C4-2B (cell line): ENCODE measurements around the gene AMFR.

ENCODE experiments used
- H3K27ac ChIP-seq: fragments of 450-650 bp; 2 replicates; pipeline ENCODE4 v1.5.1; 2017
- ZFX ChIP-seq: fragments of 450-650 bp; IDR thresholded peaks from 2 replicates; pipeline ENCODE4 v1.6.1; 2017
- TF ChIP-seq, protein P1 (sequence below): fragments of 450-650 bp; conservative IDR thresholded peaks from 2 replicates; pipeline ENCODE4 v1.5.1; 2017; ENCODE audit warnings: mild to moderate bottlenecking

The AMFR gene

DNA sequence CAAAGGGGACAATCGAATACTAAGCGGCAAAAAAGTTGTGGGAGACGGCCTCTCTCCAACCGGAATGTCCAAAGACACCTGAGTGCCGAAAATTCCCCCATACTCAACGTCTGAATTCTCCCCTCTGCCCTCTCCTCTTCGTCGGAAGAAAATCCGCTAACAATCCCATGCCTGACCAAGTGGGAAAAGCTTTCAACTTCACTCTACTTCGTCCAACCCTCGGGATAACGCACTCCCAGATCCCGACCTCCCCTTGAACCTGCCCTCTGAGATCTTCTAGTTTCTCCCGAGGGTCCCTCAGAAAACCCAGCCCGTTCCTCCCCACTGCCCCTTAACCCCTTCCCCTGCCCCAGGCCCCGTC lies 961 bp downstream of the AMFR start:
- peak overlapping the region; percentile 85 for H3K27ac ChIP-seq

DNA sequence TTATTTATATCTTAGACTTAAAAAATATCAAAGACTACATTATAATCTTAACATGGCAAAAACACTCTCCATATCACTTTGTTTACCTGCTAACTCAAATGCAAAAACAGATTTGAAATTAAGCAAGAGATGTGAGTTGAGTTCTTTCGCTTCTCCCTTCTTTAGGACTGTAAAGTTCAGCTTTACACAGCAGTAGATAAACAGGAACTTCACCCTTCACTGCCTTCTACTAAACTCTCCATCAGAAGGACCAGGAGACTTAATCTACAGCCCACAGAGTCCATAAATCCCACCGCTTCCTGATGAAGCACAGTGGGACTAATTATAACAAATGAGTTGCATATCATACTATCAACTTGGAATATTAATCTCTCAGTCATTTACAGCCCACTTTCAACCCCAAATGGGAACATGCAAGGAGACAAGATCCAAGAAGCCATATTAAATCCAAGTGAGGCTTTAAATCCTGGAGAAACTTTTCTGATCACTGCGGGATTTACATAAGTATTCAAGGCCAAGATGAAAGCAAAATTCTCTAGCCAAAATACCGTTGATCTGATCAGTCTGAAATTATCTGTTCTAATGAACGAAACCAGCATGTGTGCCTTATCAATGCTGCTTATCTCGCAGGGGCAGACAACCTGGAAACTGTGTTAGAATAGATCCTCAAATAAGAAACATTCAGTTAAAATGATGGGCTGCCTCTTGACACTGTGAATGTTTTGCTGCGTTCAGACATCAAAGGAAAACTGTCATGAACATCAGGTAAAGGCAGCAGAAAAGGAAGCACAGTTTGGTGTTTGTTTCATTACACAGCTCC lies 1.6 kb downstream of the AMFR start:
- TF ChIP-seq, protein P1, sequence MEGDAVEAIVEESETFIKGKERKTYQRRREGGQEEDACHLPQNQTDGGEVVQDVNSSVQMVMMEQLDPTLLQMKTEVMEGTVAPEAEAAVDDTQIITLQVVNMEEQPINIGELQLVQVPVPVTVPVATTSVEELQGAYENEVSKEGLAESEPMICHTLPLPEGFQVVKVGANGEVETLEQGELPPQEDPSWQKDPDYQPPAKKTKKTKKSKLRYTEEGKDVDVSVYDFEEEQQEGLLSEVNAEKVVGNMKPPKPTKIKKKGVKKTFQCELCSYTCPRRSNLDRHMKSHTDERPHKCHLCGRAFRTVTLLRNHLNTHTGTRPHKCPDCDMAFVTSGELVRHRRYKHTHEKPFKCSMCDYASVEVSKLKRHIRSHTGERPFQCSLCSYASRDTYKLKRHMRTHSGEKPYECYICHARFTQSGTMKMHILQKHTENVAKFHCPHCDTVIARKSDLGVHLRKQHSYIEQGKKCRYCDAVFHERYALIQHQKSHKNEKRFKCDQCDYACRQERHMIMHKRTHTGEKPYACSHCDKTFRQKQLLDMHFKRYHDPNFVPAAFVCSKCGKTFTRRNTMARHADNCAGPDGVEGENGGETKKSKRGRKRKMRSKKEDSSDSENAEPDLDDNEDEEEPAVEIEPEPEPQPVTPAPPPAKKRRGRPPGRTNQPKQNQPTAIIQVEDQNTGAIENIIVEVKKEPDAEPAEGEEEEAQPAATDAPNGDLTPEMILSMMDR = no peak
- no peak for TF ChIP-seq ZFX
- peak overlapping the region; percentile 85; the same call in 1 of the 2 replicates for H3K27ac ChIP-seq

More for the DNA sequence above, 961 bp downstream of the AMFR start:
- TF ChIP-seq, protein P1 = no peak
- TF ChIP-seq ZFX = no peak

DNA sequence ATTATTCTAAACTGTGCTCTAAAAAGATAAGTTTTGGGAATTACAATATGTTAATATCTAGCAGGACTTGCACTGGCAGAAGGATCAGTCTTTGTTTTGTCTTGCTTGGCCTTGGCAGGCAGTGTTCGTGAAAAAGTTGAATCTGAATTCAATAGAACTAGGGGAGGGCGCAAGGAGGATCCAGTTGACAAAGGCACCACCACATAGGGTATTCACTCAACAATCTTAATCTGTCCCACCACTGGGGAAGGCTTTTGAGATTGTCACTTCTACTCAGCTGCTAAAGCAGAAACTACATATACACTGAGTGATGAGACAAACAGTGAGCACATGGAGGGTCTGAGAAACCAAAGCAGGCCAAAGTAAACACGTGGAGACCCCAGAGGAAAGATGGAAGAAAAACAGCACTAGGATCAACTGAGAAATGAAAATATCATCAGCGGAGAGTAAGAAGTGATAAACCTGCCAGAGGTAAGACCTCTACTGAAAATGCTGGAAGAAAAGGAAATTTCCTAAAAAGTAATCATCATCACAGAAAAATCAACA lies 2.4 kb downstream of the AMFR start:
- H3K27ac ChIP-seq = no peak overlapping the region
- TF ChIP-seq, protein P1 = no peak
- no peak for TF ChIP-seq ZFX

DNA sequence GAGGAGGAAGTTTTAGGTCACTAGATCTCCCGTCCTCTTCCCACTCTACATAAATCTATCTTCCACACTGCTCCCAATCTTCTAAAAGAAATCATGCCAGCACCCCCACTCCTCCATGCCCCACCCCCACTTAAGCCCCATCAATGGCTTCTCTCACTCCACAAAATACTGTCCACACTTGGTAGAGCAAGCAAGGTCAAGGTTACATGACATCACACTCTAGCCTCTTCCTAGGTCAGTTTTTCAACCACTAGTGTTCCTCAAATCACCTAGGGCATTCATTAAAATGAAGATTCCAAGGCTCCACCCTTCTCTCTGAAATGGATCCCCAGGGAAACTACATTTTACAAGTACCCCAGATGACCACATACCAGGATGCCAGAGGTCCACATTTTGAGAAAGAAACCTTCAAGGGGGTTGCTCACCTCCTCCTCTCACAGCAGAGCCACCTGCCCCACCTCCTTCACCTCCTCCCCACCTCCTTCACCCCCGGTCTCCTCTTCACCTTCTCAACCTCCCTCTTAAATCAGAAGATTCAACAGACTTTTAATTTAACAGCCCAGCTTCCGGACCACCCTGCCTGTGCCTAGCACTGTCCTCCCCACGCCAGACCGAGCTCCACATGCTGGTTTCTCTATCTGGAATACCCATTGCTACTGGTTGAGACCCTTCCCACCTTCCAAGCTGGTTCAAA lies 3.2 kb downstream of the AMFR start:
- no peak overlapping the region for H3K27ac ChIP-seq
- no peak for TF ChIP-seq ZFX
- TF ChIP-seq, protein P1 = no peak

DNA sequence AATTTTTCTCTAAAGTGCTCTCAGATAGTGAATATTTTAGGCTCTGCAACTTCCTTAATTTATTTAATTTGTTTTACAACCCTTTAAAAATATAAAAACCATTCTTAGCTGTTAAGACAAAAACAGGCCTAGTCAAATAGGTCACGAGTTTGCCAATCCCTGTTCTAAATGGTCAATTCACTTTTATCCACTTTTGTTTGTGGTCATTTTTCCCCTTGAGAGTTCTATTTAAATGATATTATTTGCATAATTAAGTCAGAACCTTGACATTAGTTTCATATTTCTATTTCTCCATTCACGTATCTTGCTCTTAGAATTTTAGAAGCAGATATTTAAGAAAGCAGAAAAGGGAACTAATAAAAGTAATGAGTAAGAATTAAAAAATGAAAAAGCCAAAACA lies 4.0 kb downstream of the AMFR start:
- TF ChIP-seq, protein P1 = no peak
- TF ChIP-seq ZFX = no peak
- H3K27ac ChIP-seq = no peak overlapping the region

DNA sequence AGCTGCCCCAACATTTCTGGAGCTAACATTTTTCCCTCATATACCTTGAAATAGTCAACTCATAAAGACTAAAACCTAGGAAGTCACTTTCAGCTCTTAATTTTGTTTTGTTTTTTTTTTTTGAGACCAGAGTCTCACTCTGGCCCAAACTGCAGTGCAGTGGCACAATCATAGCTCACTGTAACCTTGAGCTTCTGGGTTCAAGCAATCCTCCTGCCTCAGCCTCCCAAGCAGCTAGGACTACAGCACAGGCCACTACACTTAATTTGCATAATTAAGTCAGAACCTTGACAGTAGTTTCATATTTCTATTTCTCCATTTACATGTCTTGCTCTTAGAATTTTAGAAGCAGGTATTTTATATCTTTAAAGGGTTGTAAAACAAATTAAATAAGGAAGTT lies 4.7 kb downstream of the AMFR start:
- TF ChIP-seq, protein P1 = no peak
- no peak for TF ChIP-seq ZFX
- H3K27ac ChIP-seq = no peak overlapping the region
